Naive thymus-derived CD4-positive, alpha-beta T cell (primary cell): Measurements from ENCODE around the gene HES6. TPM values are rescaled to one million over a fixed set of nuclear protein-coding genes. Genes with fewer than 3 reads are reported as not detected.

Source experiments
- ATAC-seq: fragments of 150-1000 bp; cut with Tn5 transposase; 2 replicates; pipeline ENCODE4 v1.10.0; 2021; ENCODE audit warnings: mild to moderate bottlenecking, moderate library complexity
- CTCF ChIA-PET: fragments of 350-600 bp; sonication (Branson Sonifier 250); formaldehyde crosslinking; loops from one replicate; lab custom pipeline; 2021; ENCODE audit warnings: antibody characterized with exemption; lab: Charles Lee
- POLR2A ChIA-PET: fragments of 350-600 bp; sonication (Branson Sonifier 250); formaldehyde crosslinking; loops from one replicate; lab custom pipeline; 2021; ENCODE audit warnings: antibody characterized with exemption, inconsistent platforms; lab: Charles Lee
- DNase-seq, 9 donors: peaks; one replicate each; pipeline versions ENCODE4 v3.0.0 to v3.0.0-alpha.2; 2020 to 2022; ENCODE audit warnings: mixed read lengths in 1 of 9
- H3K27ac ChIP-seq: one replicate; pipeline ENCODE4 v1.7.0; 2013; ENCODE audit warnings: mild to moderate bottlenecking, low read depth, low read length, moderate library complexity
- H3K27me3 ChIP-seq, 2 donors: one replicate each; pipeline ENCODE4 v1.7.0; 2013; ENCODE audit warnings: low read length in 2 of 2, mild to moderate bottlenecking in 2 of 2, moderate library complexity in 2 of 2; ENCODE audit not compliant: control insufficient read depth in 2 of 2, insufficient read depth in 2 of 2
- H3K36me3 ChIP-seq, 3 experiments: 1 replicate in 2 of 3; 2 replicates in 1 of 3; pipeline ENCODE4 v1.7.0; 2013; ENCODE audit warnings: low read length in 3 of 3, mild to moderate bottlenecking in 3 of 3, moderate library complexity in 1 of 3; ENCODE audit not compliant: insufficient read depth in 3 of 3, control insufficient read depth in 2 of 3
- H3K4me1 ChIP-seq, 2 donors: one replicate each; pipeline ENCODE4 v1.7.0; 2013; ENCODE audit warnings: low read length in 2 of 2, mild to moderate bottlenecking in 2 of 2, moderate library complexity in 1 of 2; ENCODE audit not compliant: control insufficient read depth in 2 of 2, insufficient read depth in 2 of 2
- H3K4me3 ChIP-seq: 2 replicates; pipeline ENCODE4 v1.7.0; 2013; ENCODE audit warnings: mild to moderate bottlenecking, low read length
- H3K9me3 ChIP-seq, 3 experiments: 1 replicate in 2 of 3; 2 replicates in 1 of 3; pipeline ENCODE4 v1.7.0; 2013; ENCODE audit warnings: low read length in 3 of 3; ENCODE audit not compliant: control insufficient read depth in 2 of 3
- H3K27ac Mint-ChIP-seq, 9 donors: one replicate each; pipeline ENCODE4 v1.8.0; 2020 to 2022; ENCODE audit warnings: mixed read lengths in 9 of 9, mild to moderate bottlenecking in 8 of 9, moderate library complexity in 5 of 9, inconsistent platforms in 2 of 9
- H3K27me3 Mint-ChIP-seq, 5 donors: one replicate each; pipeline ENCODE4 v1.8.0; 2021 to 2022; ENCODE audit warnings: mixed read lengths in 5 of 5, mild to moderate bottlenecking in 1 of 5
- H3K36me3 Mint-ChIP-seq, 5 donors: one replicate each; pipeline ENCODE4 v1.8.0; 2020 to 2022; ENCODE audit warnings: mixed read lengths in 5 of 5, mild to moderate bottlenecking in 3 of 5, inconsistent platforms in 1 of 5
- H3K4me1 Mint-ChIP-seq, 7 donors: one replicate each; pipeline ENCODE4 v1.8.0; 2020 to 2022; ENCODE audit warnings: mixed read lengths in 7 of 7, mild to moderate bottlenecking in 3 of 7, inconsistent platforms in 1 of 7
- H3K4me3 Mint-ChIP-seq, 10 donors: one replicate each; pipeline ENCODE4 v1.8.0; 2020 to 2022; ENCODE audit warnings: mild to moderate bottlenecking in 10 of 10, mixed read lengths in 10 of 10, moderate library complexity in 6 of 10, inconsistent platforms in 2 of 10
- H3K9me3 Mint-ChIP-seq, 11 donors: one replicate each; pipeline ENCODE4 v1.8.0; 2020 to 2022; ENCODE audit warnings: mixed read lengths in 11 of 11, mild to moderate bottlenecking in 4 of 11, inconsistent platforms in 1 of 11, moderate library complexity in 1 of 11
- intact Hi-C, 2 donors: fragments of 100-400 bp; cut with micrococcal nuclease; formaldehyde crosslinking; loops; one replicate each; pipeline ENCODE4 v1.15.1; 2023
- polyA plus RNA-seq, 2 donors: library from polyadenylated mRNA; unstranded; fragments of 300-500 nt; fragmentation: Illumina TruSeq; gene quantifications; one replicate each; pipeline ENCODE4 v1.2.3, GENCODE V29; 2021
- total RNA-seq, 6 experiments: library from RNA in 5 of 6; stranded (reverse) in 5 of 6; gene quantifications; 1 replicate in 5 of 6; 2 replicates in 1 of 6; pipeline ENCODE4 v1.2.3 and lab custom pipeline; 2021 to 2026

HES6 gene
- total and polyA plus RNA-seq, 7 experiments from 2014 or later, result 0.61 to 2.7 (median 1.3) TPM

DNA sequence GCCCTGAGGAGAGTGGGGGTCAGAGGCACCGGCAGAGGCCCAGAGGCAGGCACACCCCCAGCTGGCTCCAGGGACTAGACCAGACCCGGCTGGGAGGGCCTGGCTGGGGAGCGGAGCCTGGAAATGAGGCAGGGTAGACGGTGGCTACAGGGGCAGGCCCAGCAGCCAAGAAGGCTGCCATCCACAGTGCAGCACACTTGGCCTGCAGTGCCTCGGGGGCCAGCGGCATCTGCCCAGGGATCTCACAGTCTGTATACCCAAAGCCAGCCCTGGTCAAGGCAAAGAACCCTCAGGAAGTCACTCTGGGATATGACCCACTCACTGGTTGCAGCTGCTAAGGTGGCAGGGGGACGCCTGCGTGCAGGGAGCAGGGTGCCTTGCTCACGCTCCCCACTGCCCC is 30.8 kb upstream of the HES6 start:
- H3K9me3 ChIP-seq, result no peaks in the 10 kb centered on the region
- DNase-seq (no peak), ATAC-seq (no peak)
- H3K36me3 ChIP-seq, result peaks cover 8 to 72% (median 8%) of the 10 kb centered on the region in 3 experiments
- H3K4me3 ChIP-seq, result no peak overlapping the region
- Mint-ChIP-seq H3K36me3 (peaks cover 4 to 51% (median 16%) of the 10 kb centered on the region in 5 donors), H3K27ac (no peak overlapping the region), H3K4me1 (peaks cover 0 to 4% (median 0%) of the 10 kb centered on the region in 7 donors), H3K9me3 (no peaks in the 10 kb centered on the region), H3K4me3 (no peak overlapping the region), H3K27me3 (no peaks in the 10 kb centered on the region)
- ChIA-PET POLR2A (no interaction called here), CTCF (interaction anchor here (0.7 kb wide), 1 partner anchor 346 kb away, joined by 13 read pairs; no protein-coding TSS in a partner anchor)
- intact Hi-C loops, result no loop called here
- no peaks in the 10 kb centered on the region for H3K4me1 ChIP-seq
- no peak overlapping the region for H3K27ac ChIP-seq
- H3K27me3 ChIP-seq, result no peaks in the 10 kb centered on the region

GRCh38 chr2:238269741-238270140 is 29.9 kb upstream of the HES6 start:
- no peak overlapping the region for H3K4me3 Mint-ChIP-seq
- no peaks in the 10 kb centered on the region for H3K9me3 ChIP-seq
- peaks cover 4 to 47% (median 16%) of the 10 kb centered on the region in 5 donors for H3K36me3 Mint-ChIP-seq
- H3K27ac ChIP-seq, result no peak overlapping the region
- peaks cover 0 to 70% (median 8%) of the 10 kb centered on the region in 3 experiments for H3K36me3 ChIP-seq
- H3K4me1 Mint-ChIP-seq, result peaks cover 0 to 4% (median 0%) of the 10 kb centered on the region in 7 donors
- intact Hi-C loops, result no loop called here
- no peak overlapping the region for H3K4me3 ChIP-seq
- ChIA-PET POLR2A (no interaction called here), CTCF (no interaction called here)
- no peaks in the 10 kb centered on the region for H3K9me3 Mint-ChIP-seq
- DNase-seq, result no peak
- H3K27me3 ChIP-seq, result no peaks in the 10 kb centered on the region
- H3K4me1 ChIP-seq, result no peaks in the 10 kb centered on the region
- H3K27me3 Mint-ChIP-seq, result no peaks in the 10 kb centered on the region
- no peak overlapping the region for H3K27ac Mint-ChIP-seq
- ATAC-seq, result no peak

- Histone ChIP-seq H3K36me3 (peaks cover 0 to 63% (median 8%) of the 10 kb centered on the region in 3 experiments), H3K27ac (no peak overlapping the region), H3K9me3 (no peaks in the 10 kb centered on the region), H3K4me1 (no peaks in the 10 kb centered on the region), H3K4me3 (no peak overlapping the region), H3K27me3 (no peaks in the 10 kb centered on the region)
- intact Hi-C loops, result no loop called here
- CTCF ChIA-PET, result no interaction called here
- Mint-ChIP-seq H3K4me1 (peaks cover 0 to 9% (median 6%) of the 10 kb centered on the region in 7 donors), H3K27ac (no peak overlapping the region), H3K36me3 (peaks cover 8 to 36% (median 19%) of the 10 kb centered on the region in 5 donors), H3K4me3 (no peak overlapping the region), H3K9me3 (no peaks in the 10 kb centered on the region), H3K27me3 (no peaks in the 10 kb centered on the region)
- no peak for DNase-seq
- POLR2A ChIA-PET, result no interaction called here
- no peak for ATAC-seq
Observed at GRCh38 chr2:238267884-238268680, 28.2 kb upstream of the HES6 start.

DNA sequence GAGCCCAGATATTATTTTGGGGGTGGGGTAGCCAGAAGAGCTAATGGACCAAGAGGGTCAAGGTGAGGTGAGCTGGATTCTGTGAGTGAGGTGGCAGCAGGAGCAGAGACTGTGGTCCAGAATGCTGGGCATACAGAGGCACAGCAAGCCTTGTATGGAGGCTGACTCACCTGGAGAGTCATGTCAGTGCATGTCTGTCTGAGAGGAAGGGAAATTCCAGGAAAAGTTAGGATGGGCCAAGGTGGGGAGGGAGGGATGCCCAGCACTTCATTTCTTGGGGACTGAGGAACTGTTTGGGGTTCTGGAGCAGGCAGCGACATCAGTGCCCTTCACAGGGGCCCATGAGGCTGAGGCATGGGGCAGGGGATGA is 27.5 kb upstream of the HES6 start:
- no peaks in the 10 kb centered on the region for H3K27me3 ChIP-seq
- Mint-ChIP-seq H3K27me3 (no peaks in the 10 kb centered on the region), H3K4me1 (peaks cover 0 to 9% (median 6%) of the 10 kb centered on the region in 7 donors), H3K27ac (peak overlapping the region in 2 of 9 donors; percentile 32 to 90), H3K4me3 (no peak overlapping the region), H3K9me3 (no peaks in the 10 kb centered on the region), H3K36me3 (peaks cover 6 to 30% (median 19%) of the 10 kb centered on the region in 5 donors)
- H3K9me3 ChIP-seq, result no peaks in the 10 kb centered on the region
- POLR2A ChIA-PET, result no interaction called here
- intact Hi-C loops, result no loop called here
- ATAC-seq (no peak), DNase-seq (no peak)
- no peaks in the 10 kb centered on the region for H3K4me1 ChIP-seq
- H3K36me3 ChIP-seq, result peaks cover 0 to 60% (median 4%) of the 10 kb centered on the region in 3 experiments
- no peak overlapping the region for H3K27ac ChIP-seq
- CTCF ChIA-PET, result no interaction called here
- no peak overlapping the region for H3K4me3 ChIP-seq

GRCh38 chr2:238265605-238266004 is 25.8 kb upstream of the HES6 start:
- ChIA-PET CTCF (interaction anchor here (1.1 to 1.7 kb wide), 3 partner anchors 12 to 407 kb away, joined by 3 to 11 read pairs (median 4); no protein-coding TSS in a partner anchor), POLR2A (interaction anchor here (0.6 kb wide), 1 partner anchor 497 kb away, joined by 3 read pairs; no protein-coding TSS in a partner anchor)
- no peak overlapping the region for H3K4me3 Mint-ChIP-seq
- Histone ChIP-seq H3K36me3 (peaks cover 0 to 61% (median 3%) of the 10 kb centered on the region in 3 experiments), H3K27me3 (no peaks in the 10 kb centered on the region), H3K4me3 (no peak overlapping the region), H3K27ac (no peak overlapping the region), H3K4me1 (no peaks in the 10 kb centered on the region), H3K9me3 (no peaks in the 10 kb centered on the region)
- H3K27ac Mint-ChIP-seq, result no peak overlapping the region
- H3K27me3 Mint-ChIP-seq, result no peaks in the 10 kb centered on the region
- no peaks in the 10 kb centered on the region for H3K9me3 Mint-ChIP-seq
- peaks cover 0 to 27% (median 12%) of the 10 kb centered on the region in 5 donors for H3K36me3 Mint-ChIP-seq
- intact Hi-C loops, result no loop called here
- no peak for ATAC-seq
- no peak for DNase-seq
- peaks cover 0 to 9% (median 6%) of the 10 kb centered on the region in 7 donors for H3K4me1 Mint-ChIP-seq

DNA sequence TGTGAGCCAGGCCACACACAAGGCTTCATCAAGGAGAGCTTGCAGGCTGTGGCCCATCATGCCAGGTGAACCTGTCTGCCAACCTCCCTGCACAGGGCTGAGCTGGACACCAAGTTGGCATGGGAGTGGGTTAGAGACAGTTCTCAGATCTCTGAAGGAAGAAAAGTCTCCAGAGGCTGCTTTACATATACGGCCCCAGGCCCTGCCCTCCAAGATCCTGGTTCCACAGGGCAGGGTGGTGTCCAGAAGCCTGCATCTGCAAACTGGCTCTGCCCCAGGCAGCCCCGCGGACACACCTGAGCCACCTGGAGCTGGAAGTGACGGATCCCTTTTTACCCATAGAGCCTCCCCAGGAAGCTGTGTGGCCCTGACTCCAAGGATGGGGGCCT is 24.2 kb upstream of the HES6 start:
- Histone ChIP-seq H3K27ac (no peak overlapping the region), H3K27me3 (no peaks in the 10 kb centered on the region), H3K9me3 (no peaks in the 10 kb centered on the region), H3K4me1 (no peaks in the 10 kb centered on the region), H3K4me3 (no peak overlapping the region), H3K36me3 (peaks cover 0 to 61% (median 0%) of the 10 kb centered on the region in 3 experiments)
- DNase-seq, result no peak
- Mint-ChIP-seq H3K27me3 (no peaks in the 10 kb centered on the region), H3K4me3 (no peak overlapping the region), H3K27ac (no peak overlapping the region), H3K9me3 (no peaks in the 10 kb centered on the region), H3K36me3 (peaks cover 4 to 28% (median 12%) of the 10 kb centered on the region in 5 donors), H3K4me1 (peaks cover 4 to 21% (median 6%) of the 10 kb centered on the region in 7 donors)
- POLR2A ChIA-PET, result interaction anchor here (0.8 kb wide), 1 partner anchor 75 kb away, joined by 4 read pairs; no protein-coding TSS in a partner anchor
- intact Hi-C loops, result loop anchor here in 1 of 2 donors (5.0 kb wide), 1 partner anchor 517 kb away; no protein-coding TSS in a partner anchor
- no peak for ATAC-seq
- CTCF ChIA-PET, result interaction anchor here (0.6 to 1.7 kb wide), 3 partner anchors 10 to 406 kb away, joined by 3 to 12 read pairs (median 6); no protein-coding TSS in a partner anchor
